ENCODE results near the gene AUNIP. TPM values are rescaled to one million over a fixed set of nuclear protein-coding genes. Genes with fewer than 3 reads are reported as not detected.

Gene AUNIP
- total RNA-seq, 1 donor from 2014 or later, result not detected

- Histone ChIP-seq H3K27ac (replicated peaks) (no peak overlapping the region), H3K36me3 (no peaks in the 10 kb centered on the region), H3K4me1 (peaks cover 10% of the 10 kb centered on the region), H3K4me3 (no peak overlapping the region), H3K9me3 (replicated peaks) (no peaks in the 10 kb centered on the region), H3K27me3 (ENCODE audit: low read depth) (no peaks in the 10 kb centered on the region)
- no peak for DNase-seq
- TF ChIP-seq, protein P1, sequence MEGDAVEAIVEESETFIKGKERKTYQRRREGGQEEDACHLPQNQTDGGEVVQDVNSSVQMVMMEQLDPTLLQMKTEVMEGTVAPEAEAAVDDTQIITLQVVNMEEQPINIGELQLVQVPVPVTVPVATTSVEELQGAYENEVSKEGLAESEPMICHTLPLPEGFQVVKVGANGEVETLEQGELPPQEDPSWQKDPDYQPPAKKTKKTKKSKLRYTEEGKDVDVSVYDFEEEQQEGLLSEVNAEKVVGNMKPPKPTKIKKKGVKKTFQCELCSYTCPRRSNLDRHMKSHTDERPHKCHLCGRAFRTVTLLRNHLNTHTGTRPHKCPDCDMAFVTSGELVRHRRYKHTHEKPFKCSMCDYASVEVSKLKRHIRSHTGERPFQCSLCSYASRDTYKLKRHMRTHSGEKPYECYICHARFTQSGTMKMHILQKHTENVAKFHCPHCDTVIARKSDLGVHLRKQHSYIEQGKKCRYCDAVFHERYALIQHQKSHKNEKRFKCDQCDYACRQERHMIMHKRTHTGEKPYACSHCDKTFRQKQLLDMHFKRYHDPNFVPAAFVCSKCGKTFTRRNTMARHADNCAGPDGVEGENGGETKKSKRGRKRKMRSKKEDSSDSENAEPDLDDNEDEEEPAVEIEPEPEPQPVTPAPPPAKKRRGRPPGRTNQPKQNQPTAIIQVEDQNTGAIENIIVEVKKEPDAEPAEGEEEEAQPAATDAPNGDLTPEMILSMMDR (IDR thresholded peaks at IDR 0.05; ENCODE audit: borderline replicate concordance), result no peak
- intact Hi-C loops (cut with micrococcal nuclease), result no loop called here
Observed at GRCh38 chr1:25893116-25893515, 33.9 kb upstream of the AUNIP start.

- H3K27ac ChIP-seq (replicated peaks), result no peak overlapping the region
Observed at GRCh38 chr1:25891606-25892005, 32.3 kb upstream of the AUNIP start.

DNA sequence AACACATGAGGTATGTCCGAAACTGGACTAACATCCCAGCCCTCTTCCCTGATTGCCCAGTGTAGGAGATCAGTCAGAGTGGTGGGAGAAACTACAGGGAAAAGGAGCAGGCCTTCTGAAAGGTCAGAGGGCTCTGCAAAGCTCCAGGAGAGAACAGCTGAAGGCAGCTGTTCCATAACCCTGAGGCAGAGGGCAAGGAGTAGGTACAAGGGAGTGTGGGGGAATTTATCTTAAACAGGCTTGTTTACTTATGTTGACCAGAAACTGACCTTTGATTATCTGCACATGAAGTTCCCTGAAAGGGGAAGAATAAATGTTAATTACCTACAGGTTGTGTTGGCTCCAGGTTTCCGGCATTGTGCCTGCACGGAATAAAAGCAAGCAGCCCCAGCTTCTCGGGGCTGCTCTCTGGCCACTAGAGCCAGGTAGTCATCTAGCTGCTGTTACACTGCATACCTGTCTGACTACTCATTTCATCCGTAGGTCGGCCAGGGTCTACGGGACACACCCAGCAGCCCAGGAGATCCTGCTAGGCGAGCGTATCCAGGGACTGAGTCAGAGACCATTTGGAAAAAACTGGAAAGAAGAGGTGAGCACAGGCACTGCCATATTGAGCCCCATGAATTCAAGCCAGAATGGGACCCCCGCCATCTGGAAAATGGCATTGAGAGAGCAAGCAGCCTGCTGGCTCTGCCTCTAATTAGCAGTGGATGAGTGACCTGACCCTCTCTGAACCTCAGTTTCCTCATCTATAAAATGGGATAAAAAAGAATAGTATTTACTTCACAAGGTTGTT, 31.2 kb upstream of the AUNIP start:
- DNase-seq, result no peak
- intact Hi-C loops (cut with micrococcal nuclease), result no loop called here

More at GRCh38 chr1:25891606-25892005, 32.3 kb upstream of the AUNIP start:
- intact Hi-C loops (cut with micrococcal nuclease), result no loop called here
- Histone ChIP-seq H3K4me1 (peaks cover 10% of the 10 kb centered on the region), H3K9me3 (replicated peaks) (no peaks in the 10 kb centered on the region), H3K36me3 (no peaks in the 10 kb centered on the region), H3K27me3 (ENCODE audit: low read depth) (no peaks in the 10 kb centered on the region), H3K4me3 (no peak overlapping the region)
- TF ChIP-seq, protein P1 (IDR thresholded peaks at IDR 0.05; ENCODE audit: borderline replicate concordance), result no peak
- DNase-seq, result no peak

GRCh38 chr1:25889470-25889869, 30.2 kb upstream of the AUNIP start:
- TF ChIP-seq, protein P1 (IDR thresholded peaks at IDR 0.05; ENCODE audit: borderline replicate concordance), result no peak
- Histone ChIP-seq H3K4me1 (no peaks in the 10 kb centered on the region), H3K4me3 (no peak overlapping the region), H3K9me3 (replicated peaks) (no peaks in the 10 kb centered on the region), H3K27me3 (ENCODE audit: low read depth) (no peaks in the 10 kb centered on the region), H3K36me3 (no peaks in the 10 kb centered on the region), H3K27ac (replicated peaks) (no peak overlapping the region)
- intact Hi-C loops (cut with micrococcal nuclease), result no loop called here
- DNase-seq, result no peak

More for the DNA sequence above, 31.2 kb upstream of the AUNIP start:
- H3K9me3 ChIP-seq (replicated peaks), result no peaks in the 10 kb centered on the region
- TF ChIP-seq, protein P1 (IDR thresholded peaks at IDR 0.05; ENCODE audit: borderline replicate concordance), result no peak
- peaks cover 4% of the 10 kb centered on the region for H3K4me1 ChIP-seq
- H3K36me3 ChIP-seq, result no peaks in the 10 kb centered on the region
- H3K27me3 ChIP-seq (ENCODE audit: low read depth), result no peaks in the 10 kb centered on the region
- H3K4me3 ChIP-seq, result no peak overlapping the region
- no peak overlapping the region for H3K27ac ChIP-seq (replicated peaks)

DNA sequence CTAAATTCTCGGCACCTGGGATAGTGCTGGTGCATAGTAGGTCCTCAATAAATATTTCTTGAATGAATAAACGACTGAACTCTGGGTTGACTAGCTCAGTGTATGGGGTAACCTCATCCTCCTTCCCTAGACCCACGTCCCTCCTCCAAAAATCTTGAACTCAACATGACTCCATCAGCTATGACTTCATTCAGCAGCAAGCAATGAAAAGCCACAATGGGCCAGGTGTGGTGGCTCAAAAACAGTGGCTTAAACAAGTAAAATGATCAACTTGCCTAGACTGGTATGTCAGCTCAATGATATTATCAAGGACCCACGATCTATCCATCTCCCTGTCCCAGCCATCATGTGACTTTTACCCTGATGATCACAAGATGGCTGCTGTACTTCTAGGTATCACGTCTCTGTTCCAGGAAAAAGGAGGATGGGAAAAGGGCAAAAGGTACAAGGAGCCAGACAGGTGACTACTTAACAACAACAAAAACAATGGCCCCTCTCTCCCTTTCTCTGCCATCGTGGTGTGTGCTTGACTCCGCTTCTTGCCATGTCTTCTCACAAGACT, 29.2 kb upstream of the AUNIP start:
- Histone ChIP-seq H3K4me1 (no peaks in the 10 kb centered on the region), H3K9me3 (replicated peaks) (no peaks in the 10 kb centered on the region), H3K27ac (replicated peaks) (no peak overlapping the region), H3K36me3 (no peaks in the 10 kb centered on the region), H3K27me3 (ENCODE audit: low read depth) (no peaks in the 10 kb centered on the region), H3K4me3 (no peak overlapping the region)
- intact Hi-C loops (cut with micrococcal nuclease), result no loop called here
- DNase-seq, result no peak
- TF ChIP-seq, protein P1 (IDR thresholded peaks at IDR 0.05; ENCODE audit: borderline replicate concordance), result no peak
